NK-92 (cell line): ENCODE results near the gene PRSS12.
"Not testable (repeated sequence)": the region's sequence is repeated elsewhere in the genome, so short reads cannot be mapped to it uniquely, and the experiment has no call there.

Experiments used
- DNase-seq: peaks from one replicate; lab custom pipeline; 2025; ENCODE audit not compliant: unreplicated experiment; lab: John Stamatoyannopoulos, UW

Gene PRSS12

GRCh38 chr4:118279328-118279727, 73.5 kb downstream of the PRSS12 start:
- DNase-seq, result no peak

GRCh38 chr4:118278473-118279274, 74.1 kb downstream of the PRSS12 start:
- peak; percentile 89 for DNase-seq

GRCh38 chr4:118277243-118277642, 75.6 kb downstream of the PRSS12 start:
- no peak for DNase-seq

GRCh38 chr4:118276580-118276979, 76.2 kb downstream of the PRSS12 start:
- no peak for DNase-seq

GRCh38 chr4:118273642-118274041, 79.2 kb downstream of the PRSS12 start:
- no peak for DNase-seq

GRCh38 chr4:118271788-118272187, 81.0 kb downstream of the PRSS12 start:
- DNase-seq, result no peak

- no peak for DNase-seq
These were observed 82.3 kb downstream of the PRSS12 start for GRCh38 chr4:118270492-118270891.

GRCh38 chr4:118268780-118269179, 84.0 kb downstream of the PRSS12 start:
- DNase-seq, result no peak

GRCh38 chr4:118266145-118266496, 86.7 kb downstream of the PRSS12 start:
- DNase-seq, result not testable (repeated sequence)

GRCh38 chr4:118265312-118266144, 87.3 kb downstream of the PRSS12 start:
- no peak for DNase-seq

- no peak for DNase-seq
These were observed 88.7 kb downstream of the PRSS12 start for GRCh38 chr4:118264096-118264495.

- DNase-seq, result no peak
These were observed 92.5 kb downstream of the PRSS12 start for GRCh38 chr4:118260309-118260708.

GRCh38 chr4:118259111-118259510, 93.7 kb downstream of the PRSS12 start:
- DNase-seq, result no peak

GRCh38 chr4:118254368-118254767, 98.4 kb downstream of the PRSS12 start:
- DNase-seq, result no peak

GRCh38 chr4:118249890-118250289, 102.9 kb downstream of the PRSS12 start:
- no peak for DNase-seq

- no peak for DNase-seq
These were observed 115.3 kb downstream of the PRSS12 start for GRCh38 chr4:118237531-118237930.

- DNase-seq, result no peak
These were observed 117.2 kb downstream of the PRSS12 start for GRCh38 chr4:118235566-118236120.
